Activated T-cell treated with anti-CD3 and anti-CD28 coated beads, Interleukin-2, amount 50 U/mL, for 24 hours (primary cell): ENCODE results near the gene MRPL4.

ENCODE experiments used
- DNase-seq: peaks from one replicate; pipeline ENCODE4 v3.0.0-alpha.2; 2020
- H3K27ac Mint-ChIP-seq: 2 replicates; pipeline ENCODE4 v1.8.0; 2020; ENCODE audit warnings: mild to moderate bottlenecking, mixed read lengths
- H3K27me3 Mint-ChIP-seq: 2 replicates; pipeline ENCODE4 v1.8.0; 2020; ENCODE audit warnings: mixed read lengths
- H3K36me3 Mint-ChIP-seq: 2 replicates; pipeline ENCODE4 v1.8.0; 2020; ENCODE audit warnings: low read depth, mixed read lengths
- H3K4me1 Mint-ChIP-seq: 2 replicates; pipeline ENCODE4 v1.8.0; 2020; ENCODE audit warnings: low read depth, mixed read lengths
- H3K4me3 Mint-ChIP-seq: 2 replicates; pipeline ENCODE4 v1.8.0; 2020; ENCODE audit warnings: mild to moderate bottlenecking, moderate library complexity, mixed read lengths
- H3K9me3 Mint-ChIP-seq: 2 replicates; pipeline ENCODE4 v1.8.0; 2020; ENCODE audit warnings: mixed read lengths

MRPL4 gene

GRCh38 chr19:10251792-10252694 lies at the start of gene MRPL4:
TSS of gene MRPL4 (plus strand) at chr19:10252214. CDS start at chr19:10252254, 40 bp downstream.
- peaks cover 53% of the 10 kb centered on the region for H3K36me3 Mint-ChIP-seq
- peak within 1 kb of the TSS; percentile 99 for H3K27ac Mint-ChIP-seq
- no peaks in the 10 kb centered on the region for H3K9me3 Mint-ChIP-seq
- peak; percentile 94 for DNase-seq
- H3K4me3 Mint-ChIP-seq, result peak within 1 kb of the TSS; percentile 96
- H3K27me3 Mint-ChIP-seq, result no peaks in the 10 kb centered on the region
- peaks cover 29% of the 10 kb centered on the region for H3K4me1 Mint-ChIP-seq

- DNase-seq, result no peak
- no peaks in the 10 kb centered on the region for H3K27me3 Mint-ChIP-seq
Measured at GRCh38 chr19:10203686-10204085, 48.3 kb upstream of the MRPL4 start.

GRCh38 chr19:10205636-10206035 lies 46.4 kb upstream of the MRPL4 start:
- Mint-ChIP-seq H3K9me3 (peaks cover 2% of the 10 kb centered on the region), H3K27ac (no peak overlapping the region), H3K27me3 (no peaks in the 10 kb centered on the region), H3K36me3 (no peaks in the 10 kb centered on the region), H3K4me3 (no peak overlapping the region), H3K4me1 (no peaks in the 10 kb centered on the region)
- DNase-seq, result no peak

More at GRCh38 chr19:10203686-10204085, 48.3 kb upstream of the MRPL4 start:
- H3K27ac Mint-ChIP-seq, result no peak overlapping the region
- H3K4me1 Mint-ChIP-seq, result peaks cover 7% of the 10 kb centered on the region
- H3K4me3 Mint-ChIP-seq, result no peak overlapping the region
- no peaks in the 10 kb centered on the region for H3K36me3 Mint-ChIP-seq
- peaks cover 2% of the 10 kb centered on the region for H3K9me3 Mint-ChIP-seq

- no peak for DNase-seq
- Mint-ChIP-seq H3K4me1 (no peaks in the 10 kb centered on the region), H3K36me3 (no peaks in the 10 kb centered on the region), H3K27me3 (no peaks in the 10 kb centered on the region), H3K27ac (no peak overlapping the region), H3K4me3 (no peak overlapping the region), H3K9me3 (peaks cover 2% of the 10 kb centered on the region)
Measured at GRCh38 chr19:10206226-10206885, 45.7 kb upstream of the MRPL4 start.

GRCh38 chr19:10207026-10207425 lies 45.0 kb upstream of the MRPL4 start:
- no peaks in the 10 kb centered on the region for H3K27me3 Mint-ChIP-seq
- peaks cover 2% of the 10 kb centered on the region for H3K9me3 Mint-ChIP-seq
- DNase-seq, result no peak
- H3K4me1 Mint-ChIP-seq, result no peaks in the 10 kb centered on the region
- H3K27ac Mint-ChIP-seq, result no peak overlapping the region
- no peak overlapping the region for H3K4me3 Mint-ChIP-seq
- no peaks in the 10 kb centered on the region for H3K36me3 Mint-ChIP-seq

GRCh38 chr19:10209315-10209714 lies 42.7 kb upstream of the MRPL4 start:
- no peaks in the 10 kb centered on the region for H3K27me3 Mint-ChIP-seq
- H3K27ac Mint-ChIP-seq, result no peak overlapping the region
- H3K9me3 Mint-ChIP-seq, result peaks cover 2% of the 10 kb centered on the region
- H3K4me1 Mint-ChIP-seq, result no peaks in the 10 kb centered on the region
- no peak for DNase-seq
- H3K36me3 Mint-ChIP-seq, result no peaks in the 10 kb centered on the region
- H3K4me3 Mint-ChIP-seq, result no peak overlapping the region

- Mint-ChIP-seq H3K4me1 (no peaks in the 10 kb centered on the region), H3K4me3 (no peak overlapping the region), H3K36me3 (no peaks in the 10 kb centered on the region), H3K27ac (no peak overlapping the region), H3K9me3 (peaks cover 2% of the 10 kb centered on the region), H3K27me3 (no peaks in the 10 kb centered on the region)
- DNase-seq, result no peak
Measured at GRCh38 chr19:10211061-10211460, 41.0 kb upstream of the MRPL4 start.

- Mint-ChIP-seq H3K4me1 (no peaks in the 10 kb centered on the region), H3K9me3 (peaks cover 2% of the 10 kb centered on the region), H3K4me3 (no peak overlapping the region), H3K36me3 (no peaks in the 10 kb centered on the region), H3K27me3 (no peaks in the 10 kb centered on the region), H3K27ac (no peak overlapping the region)
- DNase-seq, result no peak
Measured at GRCh38 chr19:10211691-10212090, 40.3 kb upstream of the MRPL4 start.

GRCh38 chr19:10214784-10215183 lies 37.2 kb upstream of the MRPL4 start:
- Mint-ChIP-seq H3K4me1 (peaks cover 4% of the 10 kb centered on the region), H3K4me3 (no peak overlapping the region), H3K27ac (no peak overlapping the region), H3K9me3 (no peaks in the 10 kb centered on the region), H3K27me3 (no peaks in the 10 kb centered on the region), H3K36me3 (no peaks in the 10 kb centered on the region)
- no peak for DNase-seq

- Mint-ChIP-seq H3K9me3 (no peaks in the 10 kb centered on the region), H3K36me3 (no peaks in the 10 kb centered on the region), H3K4me1 (peaks cover 11% of the 10 kb centered on the region), H3K27me3 (no peaks in the 10 kb centered on the region), H3K27ac (no peak overlapping the region), H3K4me3 (no peak overlapping the region)
- DNase-seq, result no peak
Measured at GRCh38 chr19:10217085-10217484, 34.9 kb upstream of the MRPL4 start.

GRCh38 chr19:10219678-10220077 lies 32.3 kb upstream of the MRPL4 start:
- Mint-ChIP-seq H3K9me3 (no peaks in the 10 kb centered on the region), H3K4me3 (no peak overlapping the region), H3K27ac (no peak overlapping the region), H3K27me3 (no peaks in the 10 kb centered on the region), H3K36me3 (peaks cover 12% of the 10 kb centered on the region), H3K4me1 (peaks cover 11% of the 10 kb centered on the region)
- DNase-seq, result no peak

- Mint-ChIP-seq H3K27me3 (no peaks in the 10 kb centered on the region), H3K9me3 (no peaks in the 10 kb centered on the region), H3K27ac (no peak overlapping the region), H3K36me3 (peaks cover 12% of the 10 kb centered on the region), H3K4me1 (peaks cover 11% of the 10 kb centered on the region), H3K4me3 (no peak overlapping the region)
- no peak for DNase-seq
Measured at GRCh38 chr19:10220695-10221094, 31.3 kb upstream of the MRPL4 start.

GRCh38 chr19:10222201-10222890 lies 29.7 kb upstream of the MRPL4 start:
- H3K27me3 Mint-ChIP-seq, result no peaks in the 10 kb centered on the region
- no peak overlapping the region for H3K27ac Mint-ChIP-seq
- no peaks in the 10 kb centered on the region for H3K9me3 Mint-ChIP-seq
- DNase-seq, result no peak
- peaks cover 11% of the 10 kb centered on the region for H3K4me1 Mint-ChIP-seq
- H3K36me3 Mint-ChIP-seq, result peaks cover 12% of the 10 kb centered on the region
- no peak overlapping the region for H3K4me3 Mint-ChIP-seq

GRCh38 chr19:10223488-10224213 lies 28.4 kb upstream of the MRPL4 start:
- Mint-ChIP-seq H3K27ac (no peak overlapping the region), H3K36me3 (peaks cover 12% of the 10 kb centered on the region), H3K4me3 (no peak overlapping the region), H3K27me3 (no peaks in the 10 kb centered on the region), H3K4me1 (peaks cover 11% of the 10 kb centered on the region), H3K9me3 (no peaks in the 10 kb centered on the region)
- no peak for DNase-seq
